ENCODE data around the gene TESK1. TPM values are rescaled to one million over a fixed set of nuclear protein-coding genes. Genes with fewer than 3 reads are reported as not detected.
"Not testable (repeated sequence)": the region's sequence is repeated elsewhere in the genome, so short reads cannot be mapped to it uniquely, and the experiment has no call there.

TESK1 gene
- total RNA-seq, 4 donors from 2014 or later, result 23.2 to 44.3 (median 37.6) TPM

DNA sequence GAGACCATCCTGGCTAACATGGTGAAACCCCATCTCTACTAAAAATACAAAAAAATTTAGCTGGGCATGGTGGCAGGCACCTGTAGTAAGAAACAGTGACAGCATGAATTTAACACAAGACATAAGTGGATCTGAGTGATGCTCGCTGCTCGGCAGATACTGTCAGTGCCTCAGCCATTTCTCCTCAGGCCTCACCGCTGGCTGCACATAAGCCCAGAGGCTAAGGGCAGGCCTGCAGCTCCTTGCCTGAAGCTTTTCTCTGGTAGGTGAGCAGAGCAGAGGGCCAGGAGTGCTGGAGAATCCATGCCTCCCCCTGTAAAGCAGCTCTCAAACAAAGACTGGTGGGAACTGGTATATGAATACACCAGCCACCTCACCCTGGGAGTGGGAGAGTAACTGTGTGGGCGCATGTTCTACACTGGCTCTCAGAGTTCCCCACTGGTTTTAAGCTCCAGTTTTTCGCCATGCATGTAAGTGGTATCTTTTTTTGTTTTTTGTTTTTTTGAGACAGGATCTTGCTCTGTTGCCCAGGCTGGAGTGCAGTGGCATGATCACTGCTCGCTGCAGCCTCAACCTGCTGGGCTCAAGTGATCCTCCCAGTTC lies 23.4 kb downstream of the TESK1 start:
- Histone ChIP-seq H3K27ac (no peak overlapping the region), H3K4me1 (peaks cover 3 to 5% of the 10 kb centered on the region in 2 donors), H3K36me3 (no peaks in the 10 kb centered on the region), H3K27me3 (no peaks in the 10 kb centered on the region), H3K9me3 (no peaks in the 10 kb centered on the region), H3K4me3 (replicated peaks in 1 of 3) (no peak overlapping the region)
- DNase-seq, result no peak
- no peak for TF ChIP-seq POLR2A (IDR thresholded peaks at IDR 0.05)
- TF ChIP-seq, protein P1, sequence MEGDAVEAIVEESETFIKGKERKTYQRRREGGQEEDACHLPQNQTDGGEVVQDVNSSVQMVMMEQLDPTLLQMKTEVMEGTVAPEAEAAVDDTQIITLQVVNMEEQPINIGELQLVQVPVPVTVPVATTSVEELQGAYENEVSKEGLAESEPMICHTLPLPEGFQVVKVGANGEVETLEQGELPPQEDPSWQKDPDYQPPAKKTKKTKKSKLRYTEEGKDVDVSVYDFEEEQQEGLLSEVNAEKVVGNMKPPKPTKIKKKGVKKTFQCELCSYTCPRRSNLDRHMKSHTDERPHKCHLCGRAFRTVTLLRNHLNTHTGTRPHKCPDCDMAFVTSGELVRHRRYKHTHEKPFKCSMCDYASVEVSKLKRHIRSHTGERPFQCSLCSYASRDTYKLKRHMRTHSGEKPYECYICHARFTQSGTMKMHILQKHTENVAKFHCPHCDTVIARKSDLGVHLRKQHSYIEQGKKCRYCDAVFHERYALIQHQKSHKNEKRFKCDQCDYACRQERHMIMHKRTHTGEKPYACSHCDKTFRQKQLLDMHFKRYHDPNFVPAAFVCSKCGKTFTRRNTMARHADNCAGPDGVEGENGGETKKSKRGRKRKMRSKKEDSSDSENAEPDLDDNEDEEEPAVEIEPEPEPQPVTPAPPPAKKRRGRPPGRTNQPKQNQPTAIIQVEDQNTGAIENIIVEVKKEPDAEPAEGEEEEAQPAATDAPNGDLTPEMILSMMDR (IDR thresholded peaks at IDR 0.05), result no peak
- WGBS, 2 donors, result 94 to 98% methylated on average over 6 of the region's 6 CpGs
- intact Hi-C loops (cut with DNase I), result no loop called here

DNA sequence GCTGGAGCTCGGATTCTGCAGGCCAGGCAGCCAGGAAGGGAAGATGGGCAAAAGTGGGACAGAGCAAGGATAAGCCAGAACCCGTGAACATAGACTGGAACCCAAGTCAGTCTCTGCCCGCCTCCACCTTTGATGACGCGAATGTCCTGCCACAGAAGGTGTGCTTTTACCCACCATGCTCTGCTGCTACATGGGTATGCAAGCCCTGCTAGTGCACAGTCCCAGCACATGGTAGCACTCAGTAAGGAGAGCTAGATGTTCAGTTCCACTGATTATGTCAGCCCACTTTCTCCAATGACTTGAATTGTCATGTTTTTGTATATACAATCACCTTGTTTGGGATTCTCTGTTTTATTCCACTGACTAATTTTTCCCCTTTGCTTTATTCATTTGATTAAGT lies 24.5 kb downstream of the TESK1 start:
- DNase-seq, result no peak
- intact Hi-C loops (cut with DNase I), result no loop called here
- Histone ChIP-seq H3K36me3 (no peaks in the 10 kb centered on the region), H3K4me1 (no peaks in the 10 kb centered on the region), H3K27me3 (no peaks in the 10 kb centered on the region), H3K27ac (no peak overlapping the region), H3K9me3 (no peaks in the 10 kb centered on the region), H3K4me3 (replicated peaks in 1 of 3) (no peak overlapping the region)
- WGBS, 2 donors, result 82 to 91% methylated on average over 5 of the region's 5 CpGs
- TF ChIP-seq POLR2A (IDR thresholded peaks at IDR 0.05), result no peak
- TF ChIP-seq, protein P1 (IDR thresholded peaks at IDR 0.05), result no peak

DNA sequence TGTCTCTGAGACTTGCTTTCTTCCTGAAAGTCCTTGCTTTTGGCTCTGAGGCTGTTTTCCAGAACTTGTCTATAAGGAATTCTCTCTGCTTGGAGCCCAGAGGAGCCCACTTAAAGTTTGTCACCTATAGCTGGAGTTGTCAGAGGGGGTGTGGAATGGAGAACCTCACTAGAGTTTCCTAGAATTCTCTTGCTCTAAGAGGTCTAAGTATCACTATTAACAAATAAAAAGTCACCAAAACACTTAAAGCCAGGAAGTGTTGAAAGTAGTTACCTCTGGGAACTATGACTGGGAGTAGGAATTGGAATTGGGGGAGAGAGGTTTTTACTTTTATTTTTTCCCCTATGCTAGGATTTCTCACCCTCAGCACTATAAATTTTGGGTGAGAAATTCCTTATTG lies 30.7 kb downstream of the TESK1 start:
- H3K9me3 ChIP-seq, result no peaks in the 10 kb centered on the region
- H3K27me3 ChIP-seq, result no peaks in the 10 kb centered on the region
- TF ChIP-seq POLR2A (IDR thresholded peaks at IDR 0.05), result no peak
- TF ChIP-seq, protein P1 (IDR thresholded peaks at IDR 0.05), result no peak
- no peak overlapping the region for H3K27ac ChIP-seq
- no peak for DNase-seq
- H3K4me1 ChIP-seq, result peaks cover 0 to 5% of the 10 kb centered on the region in 2 donors
- H3K4me3 ChIP-seq (replicated peaks in 1 of 3), result no peak overlapping the region
- no peaks in the 10 kb centered on the region for H3K36me3 ChIP-seq
- intact Hi-C loops (cut with DNase I), result no loop called here

DNA sequence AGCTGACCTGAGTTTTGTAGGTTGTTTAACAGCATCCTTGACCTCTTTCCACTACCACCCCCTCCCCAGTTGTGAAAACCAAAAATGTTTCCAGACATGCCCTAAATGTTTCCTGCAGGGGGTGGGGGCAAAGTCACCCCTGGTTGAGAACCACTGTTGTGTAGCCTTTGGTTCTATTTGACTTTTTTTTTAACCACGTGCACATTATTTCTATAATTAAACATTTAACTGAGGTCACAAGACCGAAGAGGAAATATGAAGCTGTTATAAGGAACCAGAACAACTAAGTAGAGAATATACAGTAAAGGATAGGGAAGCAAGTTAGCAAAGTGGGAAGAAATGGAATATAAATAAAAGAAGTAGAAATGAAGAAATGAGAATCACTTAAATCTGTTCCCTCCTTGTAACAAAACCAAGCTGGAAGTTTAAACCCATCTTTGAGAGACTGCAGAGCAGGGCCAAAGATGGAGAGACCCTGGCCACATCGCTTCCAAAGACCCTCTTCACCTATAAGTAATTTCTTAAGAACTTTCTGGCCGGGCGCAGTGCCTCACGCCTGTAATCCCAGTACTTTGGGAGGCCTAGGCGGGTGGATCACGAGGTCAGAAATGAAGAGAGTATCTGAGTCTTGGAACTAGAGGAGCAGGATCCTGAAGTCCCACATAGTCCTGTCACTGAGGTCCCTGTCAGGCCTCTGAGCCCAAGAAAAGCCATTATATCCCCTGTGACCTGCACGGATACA lies 31.2 kb downstream of the TESK1 start:
- TF ChIP-seq, protein P1 (IDR thresholded peaks at IDR 0.05), result no peak
- no peak for TF ChIP-seq POLR2A (IDR thresholded peaks at IDR 0.05)
- 79 to 82% methylated on average over 9 of the region's 9 CpGs for WGBS, 2 donors
- no peak overlapping the region for H3K4me3 ChIP-seq (replicated peaks in 1 of 3)
- no peaks in the 10 kb centered on the region for H3K27me3 ChIP-seq
- H3K4me1 ChIP-seq, result peaks cover 0 to 5% of the 10 kb centered on the region in 2 donors
- no peaks in the 10 kb centered on the region for H3K9me3 ChIP-seq
- intact Hi-C loops (cut with DNase I), result no loop called here
- no peaks in the 10 kb centered on the region for H3K36me3 ChIP-seq
- H3K27ac ChIP-seq, result no peak overlapping the region
- no peak for DNase-seq

DNA sequence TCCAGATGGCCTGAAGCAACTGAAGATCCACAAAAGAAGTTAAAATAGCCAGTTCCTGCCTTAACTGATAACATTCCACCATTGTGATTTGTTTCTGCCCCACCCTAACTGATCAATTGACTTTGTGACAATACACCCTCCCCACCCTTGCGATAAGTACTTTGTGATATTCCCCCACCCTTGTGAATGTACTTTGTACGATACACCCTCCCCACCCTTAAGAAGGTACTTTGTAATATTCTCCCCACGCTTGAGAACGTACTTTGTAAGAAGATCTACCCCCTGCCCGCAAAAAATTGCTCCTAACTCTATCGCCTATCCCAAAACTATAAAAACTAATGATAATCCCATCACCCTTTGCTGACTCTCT lies 31.8 kb downstream of the TESK1 start:
- 79 to 97% methylated on average over 6 of the region's 6 CpGs for whole genome bisulfite sequencing, 2 donors

GRCh38 chr9:35637427-35637955 lies 32.4 kb downstream of the TESK1 start:
- 94 to 95% methylated on average over 9 of the region's 9 CpGs for WGBS, 2 donors
- H3K36me3 ChIP-seq; H3K4me3 ChIP-seq (replicated peaks in 1 of 3); intact Hi-C loops (cut with DNase I); H3K27ac ChIP-seq; H3K9me3 ChIP-seq; H3K4me1 ChIP-seq; H3K27me3 ChIP-seq; DNase-seq: not testable (repeated sequence)

More for the DNA sequence above, 31.8 kb downstream of the TESK1 start:
- H3K4me3 ChIP-seq (replicated peaks in 1 of 3); H3K27me3 ChIP-seq; H3K4me1 ChIP-seq; H3K27ac ChIP-seq; H3K36me3 ChIP-seq; H3K9me3 ChIP-seq; DNase-seq; intact Hi-C loops (cut with DNase I): not testable (repeated sequence)

- intact Hi-C loops (cut with DNase I); H3K36me3 ChIP-seq; H3K27ac ChIP-seq; H3K4me1 ChIP-seq; H3K4me3 ChIP-seq (replicated peaks in 1 of 3); H3K27me3 ChIP-seq; H3K9me3 ChIP-seq; DNase-seq: not testable (repeated sequence)
- 63 to 77% methylated on average over 7 of the region's 8 CpGs for WGBS, 2 donors
These were observed 33.7 kb downstream of the TESK1 start for GRCh38 chr9:35638751-35639150.

GRCh38 chr9:35639225-35639624 lies 34.2 kb downstream of the TESK1 start:
- H3K4me3 ChIP-seq (replicated peaks in 1 of 3); H3K9me3 ChIP-seq; H3K27ac ChIP-seq; H3K27me3 ChIP-seq; H3K4me1 ChIP-seq; intact Hi-C loops (cut with DNase I); DNase-seq; H3K36me3 ChIP-seq: not testable (repeated sequence)
- 63 to 80% methylated on average over 1 of the region's 1 CpG for WGBS, 2 donors

Data from thyroid gland (tissue), 4 donors.